Neuronal stem cell (in vitro differentiated cells): ENCODE results near the gene RFC2.
A peak's percentile ranks its signal among the peaks of the same experiment; 100 is the strongest.

Source experiments
- DNase-seq: peaks from one replicate; pipeline ENCODE4 v3.0.0-alpha.2; 2013; ENCODE audit warnings: low spot score
- H2AFZ ChIP-seq: one replicate; pipeline ENCODE4 v1.6.1; 2013; ENCODE audit warnings: mild to moderate bottlenecking, low read length, inconsistent platforms
- H2AK5ac ChIP-seq: 2 replicates; pipeline ENCODE4 v1.6.1; 2013; ENCODE audit warnings: low read depth, mild to moderate bottlenecking, inconsistent platforms, low read length, moderate library complexity, mixed read lengths
- H2BK120ac ChIP-seq: 2 replicates; pipeline ENCODE4 v1.6.1; 2013; ENCODE audit warnings: low read depth, mild to moderate bottlenecking, inconsistent platforms, low read length, moderate library complexity, mixed read lengths
- H2BK12ac ChIP-seq: one replicate; pipeline ENCODE4 v1.6.1; 2013; ENCODE audit warnings: low read length, inconsistent platforms
- H2BK15ac ChIP-seq: 2 replicates; pipeline ENCODE4 v1.6.1; 2013; ENCODE audit warnings: mild to moderate bottlenecking, low read length, inconsistent platforms, mixed read lengths
- H2BK5ac ChIP-seq: one replicate; pipeline ENCODE4 v1.6.1; 2013; ENCODE audit warnings: inconsistent platforms, mild to moderate bottlenecking, low read length, moderate library complexity
- H3K14ac ChIP-seq: one replicate; pipeline ENCODE4 v1.6.1; 2013; ENCODE audit warnings: low read length, inconsistent platforms
- H3K18ac ChIP-seq: 2 replicates; pipeline ENCODE4 v1.6.1; 2013; ENCODE audit warnings: low read length, inconsistent platforms
- H3K23ac ChIP-seq: 2 replicates; pipeline ENCODE4 v1.6.1; 2013; ENCODE audit warnings: low read depth, mild to moderate bottlenecking, mixed read lengths, low read length, inconsistent platforms; ENCODE audit not compliant: poor library complexity
- H3K27ac ChIP-seq: replicated peaks from 3 replicates; pipeline ENCODE4 v1.5.1; 2013; ENCODE audit warnings: low read length, inconsistent platforms
- H3K27me3 ChIP-seq, 3 experiments: 2 replicates each; pipeline ENCODE4 v1.6.1; 2013; ENCODE audit warnings: low read length in 3 of 3, mild to moderate bottlenecking in 2 of 3, inconsistent platforms in 1 of 3, low read depth in 1 of 3, mixed read lengths in 1 of 3, moderate library complexity in 1 of 3; ENCODE audit not compliant: control insufficient read depth in 3 of 3, insufficient read depth in 3 of 3
- H3K36me3 ChIP-seq, 2 donors: replicated peaks in 1 of 2; 2 replicates each; pipeline ENCODE4 v1.6.1; 2013; ENCODE audit warnings: low read length in 2 of 2; ENCODE audit not compliant: control insufficient read depth in 2 of 2, insufficient read depth in 2 of 2
- H3K4ac ChIP-seq: 2 replicates; pipeline ENCODE4 v1.6.1; 2013; ENCODE audit warnings: inconsistent platforms, mild to moderate bottlenecking, low read length, moderate library complexity
- H3K4me1 ChIP-seq, 2 donors: 1 replicate in 1 of 2; 2 replicates in 1 of 2; pipeline ENCODE4 v1.6.1; 2013; ENCODE audit warnings: low read length in 2 of 2, low read depth in 1 of 2; ENCODE audit not compliant: control insufficient read depth in 2 of 2, insufficient read depth in 1 of 2
- H3K4me2 ChIP-seq: one replicate; pipeline ENCODE4 v1.6.1; 2013; ENCODE audit warnings: mild to moderate bottlenecking, low read length, inconsistent platforms; ENCODE audit not compliant: insufficient read depth, poor library complexity, severe bottlenecking
- H3K4me3 ChIP-seq, 2 donors: 2 replicates each; pipeline ENCODE4 v1.5.1; 2013; ENCODE audit warnings: low read length in 2 of 2, mild to moderate bottlenecking in 2 of 2, inconsistent platforms in 1 of 2, moderate library complexity in 1 of 2
- H3K79me1 ChIP-seq: one replicate; pipeline ENCODE4 v1.6.1; 2013; ENCODE audit warnings: low read depth, mild to moderate bottlenecking, inconsistent platforms, low read length, moderate library complexity
- H3K9ac ChIP-seq: one replicate; pipeline ENCODE4 v1.6.1; 2013; ENCODE audit warnings: mild to moderate bottlenecking, low read depth, low read length, inconsistent platforms; ENCODE audit not compliant: poor library complexity
- H3K9me3 ChIP-seq, 2 donors: replicated peaks in 1 of 2; 2 replicates each; pipeline versions ENCODE3 to v1.6.1; 2013; ENCODE audit warnings: low read length in 2 of 2, mild to moderate bottlenecking in 2 of 2, inconsistent platforms in 1 of 2, low read depth in 1 of 2, mixed read lengths in 1 of 2, moderate library complexity in 1 of 2; ENCODE audit not compliant: control insufficient read depth in 2 of 2, insufficient read depth in 1 of 2
- H4K8ac ChIP-seq: one replicate; pipeline ENCODE4 v1.6.1; 2013; ENCODE audit warnings: low read depth, mild to moderate bottlenecking, inconsistent platforms, low read length, moderate library complexity
- H4K91ac ChIP-seq: one replicate; pipeline ENCODE4 v1.6.1; 2013; ENCODE audit warnings: low read length, low read depth, mild to moderate bottlenecking, inconsistent platforms; ENCODE audit not compliant: poor library complexity
- WGBS, 2 donors: extraction: QIAGEN DNeasy Blood & Tissue Kit; methylation state at CpG; one replicate each; pipeline ENCODE4 v1.1.7; 2013; ENCODE audit warnings: missing lambda C conversion rate in 2 of 2, mixed read lengths in 1 of 2; ENCODE audit not compliant: insufficient read length in 2 of 2, insufficient replicate concordance in 1 of 2; ENCODE audit errors: extremely low coverage in 2 of 2; 5-methylcytosine and 5-hydroxymethylcytosine counted together

Gene RFC2

DNA sequence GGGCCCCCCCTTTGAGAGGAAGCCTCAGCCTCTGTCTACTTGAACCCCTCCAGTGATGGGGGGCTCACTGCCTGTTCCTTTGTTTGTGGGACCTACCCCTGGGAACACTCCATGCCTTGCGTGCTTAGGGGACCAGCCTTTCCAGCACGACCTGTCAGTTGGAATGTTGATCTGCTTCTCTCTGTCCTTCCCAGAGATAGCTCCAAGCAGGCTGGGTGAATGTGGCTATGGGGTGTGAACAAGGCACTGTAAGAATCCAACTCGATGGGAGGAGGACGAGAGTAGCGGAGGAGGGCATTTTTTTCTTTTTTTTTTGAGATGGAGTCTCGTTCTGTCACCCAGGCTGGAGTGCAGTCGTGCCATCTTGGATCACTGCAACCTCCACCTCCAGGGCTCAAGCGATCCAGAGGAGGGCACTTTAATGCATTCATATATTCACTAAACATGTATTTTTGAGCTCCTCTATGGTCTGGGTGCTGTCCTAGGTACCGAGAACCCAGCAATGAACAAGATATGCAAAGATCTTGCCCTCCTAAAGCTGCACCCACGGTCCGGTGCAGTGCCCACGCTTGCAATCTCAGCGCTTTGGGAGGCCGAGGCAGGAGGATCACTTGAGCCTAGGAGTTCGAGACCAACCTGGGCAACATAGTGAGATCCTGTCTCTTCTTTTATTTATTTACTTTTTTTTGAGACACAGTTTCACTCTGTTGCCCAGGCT, 43.5 kb upstream of the RFC2 start:
- WGBS, 2 donors: no CpG with 5 or more reads among the region's 15 CpGs

GRCh38 chr7:74294191-74294998, 40.2 kb upstream of the RFC2 start:
- H3K9me3 ChIP-seq: peaks cover 0 to 2% of the 10 kb centered on the region in 2 donors
- no peak overlapping the region for H3K4ac ChIP-seq
- peaks cover 24% of the 10 kb centered on the region for H3K79me1 ChIP-seq
- H2AFZ ChIP-seq: no peak overlapping the region
- H3K27ac ChIP-seq: no peak overlapping the region
- no peak overlapping the region for H2BK15ac ChIP-seq
- peak overlapping the region; percentile 37 for H3K9ac ChIP-seq
- H3K14ac ChIP-seq: no peak overlapping the region
- H2BK120ac ChIP-seq: no peak overlapping the region
- H4K8ac ChIP-seq: no peak overlapping the region
- H3K4me2 ChIP-seq: no peak overlapping the region
- no CpG with 5 or more reads among the region's 17 CpGs for WGBS, 2 donors
- H3K4me1 ChIP-seq: peaks cover 20 to 23% of the 10 kb centered on the region in 2 donors
- H2AK5ac ChIP-seq: peak overlapping the region; percentile 74
- H2BK5ac ChIP-seq: no peak overlapping the region
- H2BK12ac ChIP-seq: no peak overlapping the region
- no peak overlapping the region for H3K4me3 ChIP-seq
- H3K23ac ChIP-seq: no peak overlapping the region
- no peak overlapping the region for H4K91ac ChIP-seq
- H3K18ac ChIP-seq: peak overlapping the region; percentile 81
- H3K36me3 ChIP-seq: peaks cover 0 to 14% of the 10 kb centered on the region in 2 donors
- no peak for DNase-seq
- peaks cover 0 to 2% (median 0%) of the 10 kb centered on the region in 3 experiments for H3K27me3 ChIP-seq

More for the DNA sequence above, 43.5 kb upstream of the RFC2 start:
- Histone ChIP-seq H2BK12ac (no peak overlapping the region), H4K8ac (no peak overlapping the region), H3K9me3 (peaks cover 0 to 2% of the 10 kb centered on the region in 2 donors), H2BK120ac (no peak overlapping the region), H2AFZ (no peak overlapping the region), H3K9ac (no peak overlapping the region), H2BK15ac (no peak overlapping the region), H2AK5ac (no peak overlapping the region), H3K4me2 (no peak overlapping the region), H4K91ac (no peak overlapping the region), H3K4me1 (peaks cover 11 to 12% of the 10 kb centered on the region in 2 donors), H3K18ac (no peak overlapping the region), H3K36me3 (peaks cover 0 to 14% of the 10 kb centered on the region in 2 donors), H3K27ac (no peak overlapping the region), H2BK5ac (no peak overlapping the region), H3K79me1 (peaks cover 15% of the 10 kb centered on the region), H3K14ac (no peak overlapping the region), H3K27me3 (no peaks in the 10 kb centered on the region), H3K4me3 (no peak overlapping the region), H3K23ac (no peak overlapping the region), H3K4ac (no peak overlapping the region)
- DNase-seq: no peak

DNA sequence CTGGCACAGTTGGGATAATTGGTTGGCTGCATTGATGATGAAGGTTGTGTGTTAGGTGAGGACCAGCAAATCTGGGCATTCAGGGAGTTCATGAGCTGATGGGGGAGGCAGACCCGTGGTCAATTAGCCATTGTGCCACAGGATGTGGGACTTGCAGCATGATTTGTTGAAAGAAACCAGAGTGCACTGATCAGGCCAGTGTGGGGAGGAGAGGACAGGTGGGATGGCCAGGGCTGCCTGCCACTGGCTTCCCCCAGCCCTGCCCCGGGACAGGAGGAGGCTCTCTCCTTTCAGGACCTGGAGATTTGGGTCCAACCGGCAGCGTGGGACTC, 39.3 kb upstream of the RFC2 start:
- no peak overlapping the region for H3K27ac ChIP-seq
- peaks cover 0 to 14% of the 10 kb centered on the region in 2 donors for H3K36me3 ChIP-seq
- peaks cover 25 to 28% of the 10 kb centered on the region in 2 donors for H3K4me1 ChIP-seq
- DNase-seq: no peak
- no peak overlapping the region for H3K9ac ChIP-seq
- H4K8ac ChIP-seq: no peak overlapping the region
- peak overlapping the region; percentile 2 for H3K14ac ChIP-seq
- H2BK5ac ChIP-seq: no peak overlapping the region
- no peak overlapping the region for H4K91ac ChIP-seq
- peak overlapping the region; percentile 68 for H3K23ac ChIP-seq
- WGBS, 2 donors: no CpG with 5 or more reads among the region's 4 CpGs
- H3K18ac ChIP-seq: peak overlapping the region; percentile 85
- no peak overlapping the region for H3K4me3 ChIP-seq
- H3K4me2 ChIP-seq: peak overlapping the region; percentile 4
- H2BK12ac ChIP-seq: no peak overlapping the region
- H2BK15ac ChIP-seq: no peak overlapping the region
- H3K9me3 ChIP-seq: peaks cover 0 to 2% of the 10 kb centered on the region in 2 donors
- peaks cover 24% of the 10 kb centered on the region for H3K79me1 ChIP-seq
- no peak overlapping the region for H2BK120ac ChIP-seq
- no peak overlapping the region for H3K4ac ChIP-seq
- peak overlapping the region; percentile 66 for H2AK5ac ChIP-seq
- H2AFZ ChIP-seq: no peak overlapping the region
- H3K27me3 ChIP-seq: peaks cover 0 to 2% (median 0%) of the 10 kb centered on the region in 3 experiments
